Brain microvascular endothelial cell (primary cell): ENCODE measurements around the gene GALNT9.

ENCODE experiments used
- DNase-seq: peaks from one replicate; pipeline ENCODE4 v3.0.0-alpha.2; 2020
- H3K27ac ChIP-seq: fragments of 250-450 bp; sonication (Bioruptor Pico); 2 replicates; pipeline ENCODE4 v1.5.1; 2020; ENCODE audit warnings: mild to moderate bottlenecking, moderate library complexity
- H3K27me3 ChIP-seq: fragments of 250-450 bp; sonication (Bioruptor Pico); replicated peaks from 2 replicates; pipeline ENCODE4 v1.5.1; 2020; ENCODE audit warnings: mild to moderate bottlenecking
- H3K36me3 ChIP-seq: fragments of 250-450 bp; sonication (Bioruptor Pico); replicated peaks from 2 replicates; pipeline ENCODE4 v1.5.1; 2020; ENCODE audit warnings: mild to moderate bottlenecking
- H3K4me3 ChIP-seq: 2 replicates; pipeline ENCODE4 v1.5.1; 2011; ENCODE audit warnings: low read depth, mild to moderate bottlenecking, control low read depth, low read length, moderate library complexity
- CTCF ChIP-seq: IDR thresholded peaks from 2 replicates; pipeline ENCODE4 v1.5.1; 2011; ENCODE audit warnings: low read depth, mild to moderate bottlenecking, moderate library complexity, low read length, control low read depth, inconsistent platforms; ENCODE audit errors: missing control alignments
- in situ Hi-C: cut with HindIII; loops from 2 replicates; pipeline ENCODE4 v1.10.0; 2017; ENCODE audit warnings: low sequenced_read_pairs, low pct_ligation_motif_present

Gene GALNT9

GRCh38 chr12:132265056-132265800, 64.2 kb downstream of the GALNT9 start:
- Histone ChIP-seq H3K27ac (no peak overlapping the region), H3K27me3 (peaks cover 2% of the 10 kb centered on the region), H3K36me3 (no peaks in the 10 kb centered on the region), H3K4me3 (no peak overlapping the region)
- no peak for DNase-seq
- in situ Hi-C loops = no loop called here
- no peak for TF ChIP-seq CTCF

- H3K27ac ChIP-seq = no peak overlapping the region
- H3K27me3 ChIP-seq = peaks cover 2% of the 10 kb centered on the region
- DNase-seq = no peak
- no peak overlapping the region for H3K4me3 ChIP-seq
- TF ChIP-seq CTCF = no peak
- in situ Hi-C loops = no loop called here
- no peaks in the 10 kb centered on the region for H3K36me3 ChIP-seq
Measured at GRCh38 chr12:132264086-132265010, 65.0 kb downstream of the GALNT9 start.

- Histone ChIP-seq H3K36me3 (no peaks in the 10 kb centered on the region), H3K27ac (no peak overlapping the region), H3K4me3 (no peak overlapping the region), H3K27me3 (no peaks in the 10 kb centered on the region)
- DNase-seq = no peak
- TF ChIP-seq CTCF = no peak
- in situ Hi-C loops = no loop called here
Measured at GRCh38 chr12:132263451-132264049, 65.8 kb downstream of the GALNT9 start.

- Histone ChIP-seq H3K27me3 (no peaks in the 10 kb centered on the region), H3K36me3 (no peaks in the 10 kb centered on the region), H3K27ac (no peak overlapping the region), H3K4me3 (no peak overlapping the region)
- DNase-seq = no peak
- TF ChIP-seq CTCF = no peak
- in situ Hi-C loops = no loop called here
Measured at GRCh38 chr12:132263061-132263360, 66.4 kb downstream of the GALNT9 start.

GRCh38 chr12:132262256-132263060, 66.9 kb downstream of the GALNT9 start:
- no peak for DNase-seq
- H3K27me3 ChIP-seq = no peaks in the 10 kb centered on the region
- no peak overlapping the region for H3K27ac ChIP-seq
- no peak for TF ChIP-seq CTCF
- in situ Hi-C loops = no loop called here
- H3K36me3 ChIP-seq = no peaks in the 10 kb centered on the region
- H3K4me3 ChIP-seq = no peak overlapping the region
